Smooth muscle cell (in vitro differentiated cells): ENCODE data around the gene HIPK4. TPM values are rescaled to one million over a fixed set of nuclear protein-coding genes. Genes with fewer than 3 reads are reported as not detected.

ENCODE experiments used
- DNase-seq: peaks from one replicate; lab custom pipeline; 2025; ENCODE audit not compliant: unreplicated experiment; lab: John Stamatoyannopoulos, UW
- H2AFZ ChIP-seq: fragments of 200-600 bp; sonication (generic); 2 replicates; pipeline ENCODE4 v1.6.0; 2016; ENCODE audit warnings: antibody characterized with exemption, low read depth, mild to moderate bottlenecking
- H3F3A ChIP-seq: fragments of 200-600 bp; sonication (generic); 2 replicates; pipeline ENCODE4 v1.6.0; 2017; ENCODE audit warnings: antibody characterized with exemption, low read depth
- H3K27ac ChIP-seq: fragments of 200-600 bp; sonication (generic); 2 replicates; pipeline ENCODE4 v1.5.1; 2016; ENCODE audit warnings: low read depth, mild to moderate bottlenecking
- H3K27me3 ChIP-seq: fragments of 200-600 bp; sonication (generic); 2 replicates; pipeline ENCODE4 v1.6.1; 2016; ENCODE audit warnings: low read depth, mild to moderate bottlenecking
- H3K36me3 ChIP-seq: fragments of 200-600 bp; sonication (generic); 2 replicates; pipeline ENCODE4 v1.5.1; 2016; ENCODE audit warnings: low read depth
- H3K4me1 ChIP-seq: fragments of 200-600 bp; sonication (generic); 2 replicates; pipeline ENCODE4 v1.5.1; 2016; ENCODE audit warnings: low read depth
- H3K4me2 ChIP-seq: fragments of 200-600 bp; sonication (generic); 2 replicates; pipeline ENCODE4 v1.6.0; 2016; ENCODE audit warnings: mild to moderate bottlenecking
- H3K4me3 ChIP-seq: fragments of 200-600 bp; sonication (generic); 2 replicates; pipeline ENCODE4 v1.5.1; 2016; ENCODE audit warnings: mild to moderate bottlenecking
- H3K79me2 ChIP-seq: fragments of 200-600 bp; sonication (generic); 2 replicates; pipeline ENCODE4 v1.6.0; 2016; ENCODE audit warnings: low read depth, mild to moderate bottlenecking
- H3K9ac ChIP-seq: fragments of 200-600 bp; sonication (generic); 2 replicates; pipeline ENCODE4 v1.6.0; 2016; ENCODE audit warnings: low read depth
- H3K9me3 ChIP-seq: fragments of 200-600 bp; sonication (generic); replicated peaks from 2 replicates; pipeline ENCODE4 v1.5.1; 2016; ENCODE audit warnings: low read depth
- H4K20me1 ChIP-seq: fragments of 200-600 bp; sonication (generic); 2 replicates; pipeline ENCODE4 v1.6.0; 2016; ENCODE audit warnings: low read depth
- CTCF ChIP-seq: fragments of 200-600 bp; sonication (generic); IDR thresholded peaks from 2 replicates; pipeline ENCODE4 v1.5.1; 2017; ENCODE audit warnings: borderline replicate concordance, mild to moderate bottlenecking, antibody characterized with exemption; ENCODE audit not compliant: insufficient read depth, poor library complexity, severe bottlenecking
- WGBS: methylation state at CpG from one replicate; pipeline ENCODE4 v1.1.7; 2016; ENCODE audit warnings: low lambda C conversion rate; 5-methylcytosine and 5-hydroxymethylcytosine counted together
- polyA plus RNA-seq: library from polyadenylated mRNA; unstranded; fragments of >200 nt; fragmentation: Nextera tagmentation; extraction: Ambion mirVana; gene quantifications from 2 replicates; pipeline ENCODE4 v1.2.1, GENCODE V29; 2016
- total RNA-seq: library from RNA; depleted of rRNA; stranded (reverse); fragments of >200 nt; gene quantifications from 2 replicates; pipeline ENCODE4 v1.2.3, GENCODE V29; 2014

The HIPK4 gene
- total and polyA plus RNA-seq, 2 experiments from 2014 or later, result 0.32 TPM; not detected in 1

GRCh38 chr19:40421993-40422747 lies 32.2 kb upstream of the HIPK4 start:
- Histone ChIP-seq H3K36me3 (no peaks in the 10 kb centered on the region), H3K27ac (peak overlapping the region; percentile 97), H3F3A (peaks cover 19% of the 10 kb centered on the region), H3K9me3 (no peaks in the 10 kb centered on the region), H3K4me1 (peaks cover 23% of the 10 kb centered on the region), H3K27me3 (no peaks in the 10 kb centered on the region), H3K4me2 (peak overlapping the region; percentile 100), H4K20me1 (peaks cover 29% of the 10 kb centered on the region), H3K9ac (peak overlapping the region; percentile 73), H2AFZ (no peak overlapping the region), H3K79me2 (peaks cover 39% of the 10 kb centered on the region), H3K4me3 (peak overlapping the region; percentile 63)
- 66% methylated on average over 16 of the region's 16 CpGs for WGBS
- DNase-seq, result no peak
- no peak for TF ChIP-seq CTCF

- Histone ChIP-seq H3K9ac (peak overlapping the region; percentile 82), H3K27me3 (no peaks in the 10 kb centered on the region), H3K4me3 (peak overlapping the region; percentile 63), H3K4me2 (peak overlapping the region; percentile 100), H3K9me3 (no peaks in the 10 kb centered on the region), H3K36me3 (no peaks in the 10 kb centered on the region), H3K79me2 (peaks cover 35% of the 10 kb centered on the region), H3F3A (peaks cover 22% of the 10 kb centered on the region), H3K27ac (peak overlapping the region; percentile 97), H2AFZ (no peak overlapping the region), H4K20me1 (peaks cover 29% of the 10 kb centered on the region), H3K4me1 (peaks cover 29% of the 10 kb centered on the region)
- 6% methylated on average over 42 of the region's 56 CpGs for WGBS
- TF ChIP-seq CTCF, result peak; percentile 95
- peak; percentile 90 for DNase-seq
Observed at GRCh38 chr19:40420766-40421765, 31.1 kb upstream of the HIPK4 start.

- Histone ChIP-seq H3K27me3 (no peaks in the 10 kb centered on the region), H3K36me3 (no peaks in the 10 kb centered on the region), H3F3A (peaks cover 28% of the 10 kb centered on the region), H3K9ac (peak overlapping the region; percentile 82), H3K79me2 (peaks cover 35% of the 10 kb centered on the region), H4K20me1 (peaks cover 29% of the 10 kb centered on the region), H3K27ac (peak overlapping the region; percentile 97), H3K4me2 (peak overlapping the region; percentile 100), H3K4me3 (peak overlapping the region; percentile 63), H3K4me1 (peaks cover 29% of the 10 kb centered on the region), H2AFZ (no peak overlapping the region), H3K9me3 (no peaks in the 10 kb centered on the region)
- no peak for TF ChIP-seq CTCF
- no peak for DNase-seq
- WGBS, result 57% methylated on average over 14 of the region's 14 CpGs
Observed at GRCh38 chr19:40420451-40420765, 30.4 kb upstream of the HIPK4 start.
